Breast epithelium (tissue), 3 donors: ENCODE results near the gene ADD3.

Source experiments
- CTCF ChIP-seq, 3 donors: fragments of 450-650 bp; IDR thresholded peaks; one replicate each; pipeline ENCODE4 v1.5.1; 2016 to 2017; ENCODE audit warnings: antibody characterized with exemption in 3 of 3, mild to moderate bottlenecking in 3 of 3, moderate library complexity in 3 of 3
- POLR2AphosphoS5 ChIP-seq, 3 donors: sonication (generic); formaldehyde crosslinking; IDR thresholded peaks; one replicate each; pipeline ENCODE4 v1.6.1; 2017; ENCODE audit warnings: antibody characterized with exemption in 3 of 3

- no peak for TF ChIP-seq CTCF (IDR thresholded peaks at IDR 0.05)
- TF ChIP-seq POLR2AphosphoS5 (IDR thresholded peaks at IDR 0.05) = no peak
These were observed 31.5 kb downstream of the ADD3 start for GRCh38 chr10:110039254-110039653.
